ENCODE results near the gene FGR. TPM values are rescaled to one million over a fixed set of nuclear protein-coding genes. Genes with fewer than 3 reads are reported as not detected.

The FGR gene
- total RNA-seq, 1 donor from 2014 or later, result not detected

DNA sequence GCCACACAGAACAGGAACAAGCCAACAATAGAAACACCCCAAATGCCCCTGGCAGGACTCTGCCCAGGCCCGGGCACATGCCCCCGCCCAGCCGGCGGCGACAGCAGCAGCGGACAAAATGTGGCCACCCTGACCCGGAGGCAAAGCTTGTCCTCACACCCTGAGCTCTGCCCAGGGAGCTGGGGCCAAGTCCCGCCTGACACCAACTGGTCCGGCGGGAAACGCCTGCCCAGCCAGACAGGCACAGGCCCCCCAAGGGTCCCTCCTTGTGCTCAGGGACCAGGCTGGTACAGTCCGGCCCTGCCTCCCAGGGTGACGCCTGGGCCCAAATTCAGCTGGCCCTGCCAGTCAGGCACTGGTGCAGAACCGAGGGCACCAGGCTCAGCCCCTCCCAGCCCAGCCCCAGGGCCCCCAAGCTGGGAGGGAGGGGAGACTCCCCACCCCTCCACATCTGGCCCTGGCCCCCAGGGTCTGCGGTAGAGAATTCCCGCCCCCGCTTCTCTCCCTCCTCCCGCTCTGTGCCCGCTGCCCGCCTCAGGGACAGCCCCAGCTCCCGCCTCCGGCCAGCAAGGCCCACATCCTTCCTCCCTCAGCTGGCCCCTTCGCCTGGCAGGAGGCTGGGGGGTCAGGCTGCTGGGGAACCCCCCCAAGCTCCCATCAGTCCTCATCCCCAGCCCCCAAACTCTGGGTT lies 33.1 kb downstream of the FGR start:
- H3K9ac ChIP-seq, result peak overlapping the region; percentile 42
- H3K79me2 ChIP-seq (ENCODE audit: low read depth), result peaks cover 70% of the 10 kb centered on the region
- H3K27me3 Mint-ChIP-seq (ENCODE audit: insufficient read depth, low read depth), result peaks cover 6% of the 10 kb centered on the region
- H3K27me3 ChIP-seq, result no peaks in the 10 kb centered on the region
- H3K4me1 ChIP-seq, result peaks cover 74% of the 10 kb centered on the region
- no peaks in the 10 kb centered on the region for H3K36me3 Mint-ChIP-seq
- H3K36me3 ChIP-seq, result no peaks in the 10 kb centered on the region
- H3K27ac ChIP-seq, result peak overlapping the region; percentile 43
- H4K20me1 ChIP-seq (ENCODE audit: low read depth), result peaks cover 62% of the 10 kb centered on the region
- TF ChIP-seq, protein P1, sequence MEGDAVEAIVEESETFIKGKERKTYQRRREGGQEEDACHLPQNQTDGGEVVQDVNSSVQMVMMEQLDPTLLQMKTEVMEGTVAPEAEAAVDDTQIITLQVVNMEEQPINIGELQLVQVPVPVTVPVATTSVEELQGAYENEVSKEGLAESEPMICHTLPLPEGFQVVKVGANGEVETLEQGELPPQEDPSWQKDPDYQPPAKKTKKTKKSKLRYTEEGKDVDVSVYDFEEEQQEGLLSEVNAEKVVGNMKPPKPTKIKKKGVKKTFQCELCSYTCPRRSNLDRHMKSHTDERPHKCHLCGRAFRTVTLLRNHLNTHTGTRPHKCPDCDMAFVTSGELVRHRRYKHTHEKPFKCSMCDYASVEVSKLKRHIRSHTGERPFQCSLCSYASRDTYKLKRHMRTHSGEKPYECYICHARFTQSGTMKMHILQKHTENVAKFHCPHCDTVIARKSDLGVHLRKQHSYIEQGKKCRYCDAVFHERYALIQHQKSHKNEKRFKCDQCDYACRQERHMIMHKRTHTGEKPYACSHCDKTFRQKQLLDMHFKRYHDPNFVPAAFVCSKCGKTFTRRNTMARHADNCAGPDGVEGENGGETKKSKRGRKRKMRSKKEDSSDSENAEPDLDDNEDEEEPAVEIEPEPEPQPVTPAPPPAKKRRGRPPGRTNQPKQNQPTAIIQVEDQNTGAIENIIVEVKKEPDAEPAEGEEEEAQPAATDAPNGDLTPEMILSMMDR (IDR thresholded peaks at IDR 0.05), result no peak
- TF ChIP-seq EZH2 (IDR thresholded peaks at IDR 0.05) (no peak), EZH2phosphoT487 (IDR thresholded peaks at IDR 0.05) (no peak)
- peak overlapping the region; percentile 98 for H3K4me2 ChIP-seq
- H3K9me3 Mint-ChIP-seq, result no peaks in the 10 kb centered on the region
- no peak overlapping the region for H2AFZ ChIP-seq (replicated peaks)
- H3K4me1 Mint-ChIP-seq, result peaks cover 27% of the 10 kb centered on the region
- peak; percentile 47 for DNase-seq (ENCODE audit: low spot score)
- H3K4me3 Mint-ChIP-seq, result peak overlapping the region; percentile 95
- peaks cover 52% of the 10 kb centered on the region for H3F3A ChIP-seq (ENCODE audit: low read depth)
- H3K4me3 ChIP-seq, result peak overlapping the region; percentile 99
- H3K9me3 ChIP-seq (ENCODE audit: low read depth), result no peaks in the 10 kb centered on the region
- peak overlapping the region; percentile 94 for H3K27ac Mint-ChIP-seq

DNA sequence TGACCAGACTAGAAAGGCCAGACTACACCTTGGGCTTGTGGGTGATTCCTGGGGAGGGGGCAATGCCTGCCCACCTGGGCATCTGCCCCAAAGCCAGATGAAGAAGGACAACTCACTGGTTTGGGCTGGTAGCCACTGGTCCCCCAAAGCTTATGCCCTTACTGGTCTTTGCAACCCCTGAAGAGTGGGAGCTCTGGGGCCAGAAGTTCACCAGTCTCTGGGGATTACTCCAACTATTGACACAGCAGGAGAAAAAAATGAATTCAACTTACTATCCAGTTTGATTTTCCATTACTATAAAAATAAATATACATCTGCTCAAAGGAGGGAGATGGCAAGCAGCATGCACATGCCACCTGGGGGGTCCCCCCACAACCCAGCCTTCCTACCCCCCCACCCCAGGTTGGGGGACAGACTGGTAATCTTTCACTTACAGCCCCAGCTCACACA lies 33.6 kb downstream of the FGR start:
- H3K4me3 ChIP-seq, result peak overlapping the region; percentile 99
- no peak for DNase-seq (ENCODE audit: low spot score)
- TF ChIP-seq EZH2phosphoT487 (IDR thresholded peaks at IDR 0.05) (no peak), EZH2 (IDR thresholded peaks at IDR 0.05) (no peak)
- TF ChIP-seq, protein P1 (IDR thresholded peaks at IDR 0.05), result no peak
- H3F3A ChIP-seq (ENCODE audit: low read depth), result peaks cover 46% of the 10 kb centered on the region
- H3K79me2 ChIP-seq (ENCODE audit: low read depth), result peaks cover 76% of the 10 kb centered on the region
- Mint-ChIP-seq H3K27me3 (ENCODE audit: insufficient read depth, low read depth) (peaks cover 6% of the 10 kb centered on the region), H3K4me3 (peak overlapping the region; percentile 85), H3K27ac (no peak overlapping the region), H3K9me3 (no peaks in the 10 kb centered on the region), H3K36me3 (no peaks in the 10 kb centered on the region), H3K4me1 (peaks cover 21% of the 10 kb centered on the region)
- H4K20me1 ChIP-seq (ENCODE audit: low read depth), result peaks cover 68% of the 10 kb centered on the region
- H3K27ac ChIP-seq, result no peak overlapping the region
- no peak overlapping the region for H3K9ac ChIP-seq
- no peaks in the 10 kb centered on the region for H3K27me3 ChIP-seq
- no peaks in the 10 kb centered on the region for H3K36me3 ChIP-seq
- no peak overlapping the region for H2AFZ ChIP-seq (replicated peaks)
- no peaks in the 10 kb centered on the region for H3K9me3 ChIP-seq (ENCODE audit: low read depth)
- peak overlapping the region; percentile 98 for H3K4me2 ChIP-seq
- H3K4me1 ChIP-seq, result peaks cover 74% of the 10 kb centered on the region

DNA sequence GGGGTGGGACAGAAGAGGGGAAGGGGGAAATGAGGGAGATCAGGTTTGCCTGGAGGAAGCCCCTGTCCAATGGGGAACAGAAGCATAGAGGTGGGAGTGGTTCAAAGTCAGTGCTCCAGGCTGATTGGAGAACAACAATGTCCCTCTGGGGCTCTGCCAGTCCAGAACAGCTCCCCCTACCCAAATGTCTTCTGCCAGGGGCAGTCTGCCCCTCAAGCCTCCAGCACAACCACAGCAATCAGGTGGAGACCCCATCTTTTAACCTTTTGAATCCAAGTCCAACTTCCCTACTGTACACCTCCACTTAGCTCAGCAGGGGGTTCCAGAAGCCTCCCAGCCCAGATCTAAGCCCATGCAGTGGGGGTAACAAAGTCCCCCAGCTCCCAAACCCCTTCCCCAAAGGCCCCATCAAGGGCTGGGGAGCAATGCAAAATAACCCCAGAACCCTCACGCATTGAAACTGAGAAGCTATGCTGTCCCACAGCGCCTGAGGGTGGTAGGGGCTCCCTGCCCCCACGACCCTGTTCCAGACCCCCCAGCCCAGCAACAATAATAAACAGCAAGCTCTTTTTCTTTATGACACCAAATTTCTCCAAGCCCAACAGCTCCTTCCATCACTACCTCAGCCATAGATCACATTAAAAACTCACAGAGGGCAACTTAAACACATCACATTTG lies 34.3 kb downstream of the FGR start:
- Histone ChIP-seq H3K79me2 (ENCODE audit: low read depth) (peaks cover 83% of the 10 kb centered on the region), H3K9me3 (ENCODE audit: low read depth) (no peaks in the 10 kb centered on the region), H3K4me3 (peak overlapping the region; percentile 99), H3K27me3 (no peaks in the 10 kb centered on the region), H3K4me2 (peak overlapping the region; percentile 98), H3F3A (ENCODE audit: low read depth) (peaks cover 39% of the 10 kb centered on the region), H4K20me1 (ENCODE audit: low read depth) (peaks cover 75% of the 10 kb centered on the region), H2AFZ (replicated peaks) (no peak overlapping the region), H3K36me3 (no peaks in the 10 kb centered on the region), H3K27ac (no peak overlapping the region), H3K4me1 (peaks cover 74% of the 10 kb centered on the region), H3K9ac (no peak overlapping the region)
- peak overlapping the region; percentile 84 for H3K27ac Mint-ChIP-seq
- no peaks in the 10 kb centered on the region for H3K36me3 Mint-ChIP-seq
- peak overlapping the region; percentile 85 for H3K4me3 Mint-ChIP-seq
- H3K4me1 Mint-ChIP-seq, result peaks cover 14% of the 10 kb centered on the region
- no peaks in the 10 kb centered on the region for H3K9me3 Mint-ChIP-seq
- DNase-seq (ENCODE audit: low spot score), result peak; percentile 79
- H3K27me3 Mint-ChIP-seq (ENCODE audit: insufficient read depth, low read depth), result peaks cover 6% of the 10 kb centered on the region
- TF ChIP-seq, protein P1 (IDR thresholded peaks at IDR 0.05), result peak; percentile 28
- TF ChIP-seq EZH2 (IDR thresholded peaks at IDR 0.05), result no peak
- TF ChIP-seq EZH2phosphoT487 (IDR thresholded peaks at IDR 0.05), result no peak
